Smooth muscle cell (in vitro differentiated cells): ENCODE measurements around the gene DNAAF5. TPM values are rescaled to one million over a fixed set of nuclear protein-coding genes. Genes with fewer than 3 reads are reported as not detected.

Source experiments
- DNase-seq: peaks from one replicate; lab custom pipeline; 2025; ENCODE audit not compliant: unreplicated experiment; lab: John Stamatoyannopoulos, UW
- H2AFZ ChIP-seq: fragments of 200-600 bp; sonication (generic); 2 replicates; pipeline ENCODE4 v1.6.0; 2016; ENCODE audit warnings: antibody characterized with exemption, low read depth, mild to moderate bottlenecking
- H3F3A ChIP-seq: fragments of 200-600 bp; sonication (generic); 2 replicates; pipeline ENCODE4 v1.6.0; 2017; ENCODE audit warnings: antibody characterized with exemption, low read depth
- H3K27ac ChIP-seq: fragments of 200-600 bp; sonication (generic); 2 replicates; pipeline ENCODE4 v1.5.1; 2016; ENCODE audit warnings: low read depth, mild to moderate bottlenecking
- H3K27me3 ChIP-seq: fragments of 200-600 bp; sonication (generic); 2 replicates; pipeline ENCODE4 v1.6.1; 2016; ENCODE audit warnings: low read depth, mild to moderate bottlenecking
- H3K36me3 ChIP-seq: fragments of 200-600 bp; sonication (generic); 2 replicates; pipeline ENCODE4 v1.5.1; 2016; ENCODE audit warnings: low read depth
- H3K4me1 ChIP-seq: fragments of 200-600 bp; sonication (generic); 2 replicates; pipeline ENCODE4 v1.5.1; 2016; ENCODE audit warnings: low read depth
- H3K4me2 ChIP-seq: fragments of 200-600 bp; sonication (generic); 2 replicates; pipeline ENCODE4 v1.6.0; 2016; ENCODE audit warnings: mild to moderate bottlenecking
- H3K4me3 ChIP-seq: fragments of 200-600 bp; sonication (generic); 2 replicates; pipeline ENCODE4 v1.5.1; 2016; ENCODE audit warnings: mild to moderate bottlenecking
- H3K79me2 ChIP-seq: fragments of 200-600 bp; sonication (generic); 2 replicates; pipeline ENCODE4 v1.6.0; 2016; ENCODE audit warnings: low read depth, mild to moderate bottlenecking
- H3K9ac ChIP-seq: fragments of 200-600 bp; sonication (generic); 2 replicates; pipeline ENCODE4 v1.6.0; 2016; ENCODE audit warnings: low read depth
- H3K9me3 ChIP-seq: fragments of 200-600 bp; sonication (generic); replicated peaks from 2 replicates; pipeline ENCODE4 v1.5.1; 2016; ENCODE audit warnings: low read depth
- H4K20me1 ChIP-seq: fragments of 200-600 bp; sonication (generic); 2 replicates; pipeline ENCODE4 v1.6.0; 2016; ENCODE audit warnings: low read depth
- CTCF ChIP-seq: fragments of 200-600 bp; sonication (generic); IDR thresholded peaks from 2 replicates; pipeline ENCODE4 v1.5.1; 2017; ENCODE audit warnings: borderline replicate concordance, mild to moderate bottlenecking, antibody characterized with exemption; ENCODE audit not compliant: insufficient read depth, poor library complexity, severe bottlenecking
- WGBS: methylation state at CpG from one replicate; pipeline ENCODE4 v1.1.7; 2016; ENCODE audit warnings: low lambda C conversion rate; 5-methylcytosine and 5-hydroxymethylcytosine counted together
- polyA plus RNA-seq: library from polyadenylated mRNA; unstranded; fragments of >200 nt; fragmentation: Nextera tagmentation; extraction: Ambion mirVana; gene quantifications from 2 replicates; pipeline ENCODE4 v1.2.1, GENCODE V29; 2016
- total RNA-seq: library from RNA; depleted of rRNA; stranded (reverse); fragments of >200 nt; gene quantifications from 2 replicates; pipeline ENCODE4 v1.2.3, GENCODE V29; 2014

The DNAAF5 gene
- total and polyA plus RNA-seq, 2 experiments from 2014 or later, result 13.9 to 17.0 TPM

DNA sequence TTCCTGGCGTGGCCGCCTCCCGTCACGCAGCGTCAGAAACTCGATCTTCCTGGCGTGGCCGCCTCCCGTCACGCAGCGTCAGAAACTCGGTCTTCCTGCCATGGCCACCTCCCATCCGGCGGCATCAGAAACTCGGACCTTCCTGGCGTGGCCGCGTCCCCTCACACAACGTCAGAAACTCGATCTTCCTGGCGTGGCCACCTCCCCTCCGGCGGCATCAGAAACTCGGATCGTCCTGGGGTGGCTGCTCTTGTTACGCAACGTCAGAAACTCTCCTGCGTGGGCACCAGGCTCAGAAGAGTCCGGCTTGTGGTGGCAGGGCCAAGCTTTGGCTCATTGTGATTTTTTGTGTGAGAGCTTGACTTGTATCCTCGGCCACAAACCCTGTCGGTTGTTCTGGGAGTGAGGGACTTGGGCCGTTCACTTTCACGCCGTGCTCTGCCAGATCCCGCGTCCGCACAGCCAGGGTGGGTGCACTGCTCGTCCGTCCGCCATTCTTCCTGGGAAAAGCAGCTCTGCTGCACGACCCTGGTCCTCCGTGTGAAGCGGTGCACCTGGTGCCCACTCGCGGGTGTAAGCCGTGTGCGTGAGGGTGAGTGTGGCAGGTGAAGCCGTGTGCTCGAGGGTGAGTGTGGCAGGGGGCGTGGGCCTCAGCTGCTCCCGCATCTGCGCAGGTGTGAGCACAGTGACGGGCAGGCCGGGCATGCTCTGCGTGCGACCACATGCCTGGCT lies 56.4 kb downstream of the DNAAF5 start:
- H3F3A ChIP-seq, result no peaks in the 10 kb centered on the region
- H3K27ac ChIP-seq, result no peak overlapping the region
- H3K27me3 ChIP-seq, result no peaks in the 10 kb centered on the region
- TF ChIP-seq CTCF, result no peak
- no peak for DNase-seq
- H3K4me2 ChIP-seq, result no peak overlapping the region
- H3K79me2 ChIP-seq, result no peaks in the 10 kb centered on the region
- H2AFZ ChIP-seq, result no peak overlapping the region
- no peaks in the 10 kb centered on the region for H3K9me3 ChIP-seq
- no peak overlapping the region for H3K9ac ChIP-seq
- H3K4me3 ChIP-seq, result no peak overlapping the region
- peaks cover 2% of the 10 kb centered on the region for H3K36me3 ChIP-seq
- 99% methylated on average over 50 of the region's 56 CpGs for WGBS
- H4K20me1 ChIP-seq, result no peaks in the 10 kb centered on the region
- H3K4me1 ChIP-seq, result no peaks in the 10 kb centered on the region

DNA sequence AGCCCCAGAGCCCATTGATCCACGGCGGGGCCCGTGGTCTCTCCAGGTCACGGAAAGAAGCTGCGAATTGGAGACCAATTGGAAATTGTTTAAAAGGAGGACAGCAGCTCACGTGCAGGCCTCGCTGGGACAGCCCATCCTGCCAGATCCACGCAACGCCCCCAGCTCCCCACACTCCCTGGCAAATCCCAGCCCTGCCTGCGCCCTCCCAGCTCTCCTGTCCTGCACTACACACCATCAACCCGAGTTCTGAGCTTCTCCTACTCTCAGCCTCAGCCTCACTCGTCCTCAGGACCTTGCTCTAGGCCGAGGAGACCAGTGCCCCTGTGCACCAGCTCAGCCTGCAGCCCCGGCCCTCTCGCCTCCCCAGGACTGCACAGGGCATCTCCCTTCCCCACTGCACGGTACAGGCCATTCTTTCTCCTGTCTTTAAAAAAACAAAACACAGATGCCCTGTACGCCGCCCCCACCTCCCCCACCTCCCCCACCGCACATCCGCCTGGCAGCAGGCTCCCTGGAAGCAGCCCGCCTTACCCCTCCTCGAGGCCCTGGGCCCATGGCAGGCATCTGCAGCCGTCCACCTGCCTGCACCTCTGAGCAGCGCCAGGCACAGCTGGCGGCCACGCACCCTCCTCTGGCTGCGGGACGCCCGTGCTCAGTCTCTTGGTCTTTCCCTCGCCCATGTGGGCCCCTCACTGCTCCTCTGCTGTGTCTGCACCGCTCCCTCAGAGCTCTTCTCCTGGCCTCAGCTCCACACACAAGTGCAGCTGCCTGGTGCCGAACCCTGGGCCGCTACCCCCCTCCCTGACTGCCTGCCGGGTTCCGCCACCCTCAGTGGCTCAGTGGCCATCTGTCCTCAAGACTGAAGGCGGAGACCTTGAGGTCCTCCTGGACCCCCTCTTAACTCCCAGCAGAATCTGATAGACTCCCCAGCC lies 57.3 kb downstream of the DNAAF5 start:
- Histone ChIP-seq H3K36me3 (peaks cover 2% of the 10 kb centered on the region), H3K27ac (no peak overlapping the region), H3K79me2 (no peaks in the 10 kb centered on the region), H4K20me1 (no peaks in the 10 kb centered on the region), H3K4me3 (no peak overlapping the region), H3K4me2 (no peak overlapping the region), H3K9me3 (no peaks in the 10 kb centered on the region), H3K4me1 (no peaks in the 10 kb centered on the region), H3K27me3 (no peaks in the 10 kb centered on the region), H3K9ac (no peak overlapping the region), H2AFZ (no peak overlapping the region), H3F3A (no peaks in the 10 kb centered on the region)
- WGBS, result 96% methylated on average over 26 of the region's 36 CpGs
- TF ChIP-seq CTCF, result no peak
- no peak for DNase-seq

- no peaks in the 10 kb centered on the region for H3K4me1 ChIP-seq
- no peak for TF ChIP-seq CTCF
- H3K4me2 ChIP-seq, result no peak overlapping the region
- no peak overlapping the region for H3K27ac ChIP-seq
- H3K36me3 ChIP-seq, result peaks cover 2% of the 10 kb centered on the region
- WGBS, result 97% methylated on average over 21 of the region's 21 CpGs
- no peak for DNase-seq
- H3K27me3 ChIP-seq, result no peaks in the 10 kb centered on the region
- H4K20me1 ChIP-seq, result no peaks in the 10 kb centered on the region
- no peak overlapping the region for H2AFZ ChIP-seq
- no peaks in the 10 kb centered on the region for H3F3A ChIP-seq
- no peaks in the 10 kb centered on the region for H3K79me2 ChIP-seq
- no peak overlapping the region for H3K4me3 ChIP-seq
- no peak overlapping the region for H3K9ac ChIP-seq
- H3K9me3 ChIP-seq, result no peaks in the 10 kb centered on the region
Measured at GRCh38 chr7:784971-785370, 58.5 kb downstream of the DNAAF5 start.
